K562 (cell line): Measurements from ENCODE around the gene TTC39A. TPM values are rescaled to one million over a fixed set of nuclear protein-coding genes. Genes with fewer than 3 reads are reported as not detected.
A peak's percentile ranks its signal among the peaks of the same experiment; 100 is the strongest.

Experiments
- ATAC-seq: fragments of 200-7000 bp; cut with Tn5 transposase; 3 replicates; pipeline ENCODE4 v1.9.1; 2020; ENCODE audit warnings: moderate library complexity
- BruUV-seq: library from RNA; stranded (reverse); fragments of 400-500 nt; replicated peaks from 2 replicates; lab custom pipeline; 2021; lab: Mats Ljungman, UMichigan
- CTCF ChIA-PET: fragments of 300-600 bp; formaldehyde crosslinking; extraction: SDS; loops from one replicate; lab custom pipeline; 2021; ENCODE audit warnings: low intra/inter-chr PET ratio; lab: Yijun Ruan, JAX
- POLR2A ChIA-PET: fragments of 300-600, 350-650 bp; sonication (Branson Sonifier 250); formaldehyde crosslinking; extraction: SDS; loops from one replicate; lab custom pipeline; 2021; ENCODE audit warnings: antibody characterized with exemption, inconsistent platforms; lab: Yijun Ruan, JAX
- DNase-seq, 4 experiments: peaks; one replicate each; pipeline versions ENCODE4 v3.0.0 to v3.0.0-alpha.2; 2011 to 2018; ENCODE audit warnings: low spot score in 3 of 4, mixed read lengths in 3 of 4; ENCODE audit errors: extremely low read depth in 1 of 4
- FAIRE-seq: peaks from 2 replicates; lab custom pipeline; 2011; peaks lifted over from hg19 to GRCh38; lab: Jason Lieb, UNC
- H2AFZ ChIP-seq: 2 replicates; pipeline ENCODE4 v1.6.0; 2011; ENCODE audit warnings: low read depth, low read length, control low read depth, inconsistent platforms
- H3K27ac ChIP-seq: fragments of 200-600 bp; 3 replicates; pipeline ENCODE4 v1.8.0; 2011; ENCODE audit warnings: low read depth, mild to moderate bottlenecking, control low read depth, inconsistent platforms, low read length, moderate library complexity, mixed read lengths; ENCODE audit errors: extremely low read depth
- H3K27me3 ChIP-seq, 2 experiments: fragments of 300-600 bp in 1 of 2; 2 replicates in 1 of 2; 3 replicates in 1 of 2; pipeline versions ENCODE4 v1.6.0 to v1.8.0; 2011; ENCODE audit warnings: inconsistent platforms in 2 of 2, low read length in 2 of 2, mild to moderate bottlenecking in 1 of 2, mixed read lengths in 1 of 2, moderate library complexity in 1 of 2; ENCODE audit not compliant: control insufficient read depth in 2 of 2, insufficient read depth in 2 of 2
- H3K36me3 ChIP-seq: fragments of 300-600 bp; 3 replicates; pipeline ENCODE4 v1.8.0; 2011; ENCODE audit warnings: mild to moderate bottlenecking, low read length, inconsistent platforms; ENCODE audit not compliant: control insufficient read depth, insufficient read depth
- H3K4me1 ChIP-seq, 2 experiments: fragments of 200-600 bp in 1 of 2; replicated peaks in 1 of 2; 2 replicates in 1 of 2; 3 replicates in 1 of 2; pipeline versions ENCODE4 v1.5.1 to v1.8.0; 2011; ENCODE audit warnings: inconsistent platforms in 2 of 2, low read length in 2 of 2, mild to moderate bottlenecking in 1 of 2, mixed read lengths in 1 of 2, moderate library complexity in 1 of 2; ENCODE audit not compliant: control insufficient read depth in 2 of 2, insufficient read depth in 2 of 2
- H3K4me2 ChIP-seq: 2 replicates; pipeline ENCODE4 v1.6.1; 2011; ENCODE audit warnings: low read length, control low read depth, inconsistent platforms, mixed read lengths; ENCODE audit not compliant: insufficient read depth
- H3K4me3 ChIP-seq: fragments of 200-600 bp; sonication (generic), shearing (Covaris generic); 2 replicates; pipeline ENCODE4 v1.5.1; 2016; ENCODE audit warnings: control low read depth, inconsistent platforms
- H3K79me2 ChIP-seq: fragments of 200-600 bp; 3 replicates; pipeline ENCODE4 v1.8.0; 2011; ENCODE audit warnings: low read length, inconsistent platforms; ENCODE audit not compliant: control insufficient read depth, insufficient read depth
- H3K9ac ChIP-seq, 2 experiments: 2 replicates each; pipeline versions ENCODE4 v1.6.0 to v1.6.1; 2011; ENCODE audit warnings: low read depth in 2 of 2, low read length in 2 of 2, control low read depth in 1 of 2, inconsistent platforms in 1 of 2, mild to moderate bottlenecking in 1 of 2, mixed read lengths in 1 of 2; ENCODE audit not compliant: insufficient read depth in 1 of 2
- H3K9me1 ChIP-seq: one replicate; pipeline ENCODE4 v1.6.0; 2011; ENCODE audit warnings: inconsistent platforms, mild to moderate bottlenecking, low read length, moderate library complexity; ENCODE audit not compliant: control insufficient read depth, insufficient read depth
- H3K9me3 ChIP-seq: replicated peaks from 2 replicates; pipeline ENCODE4 v1.5.1; 2011; ENCODE audit warnings: low read depth, low read length, inconsistent platforms; ENCODE audit not compliant: control insufficient read depth, insufficient read depth
- H4K20me1 ChIP-seq: replicated peaks from 2 replicates; pipeline ENCODE4 v1.6.1; 2011; ENCODE audit warnings: low read length, inconsistent platforms, mixed read lengths; ENCODE audit not compliant: control insufficient read depth, insufficient read depth
- CBX8 ChIP-seq: fragments of 200-600 bp; sonication (generic); IDR thresholded peaks from 2 replicates; pipeline ENCODE4 v1.6.1; 2012; ENCODE audit warnings: borderline replicate concordance, mixed run types, low read depth, mild to moderate bottlenecking, moderate library complexity, mixed read lengths, low read length, control low read depth, inconsistent platforms; ENCODE audit not compliant: poor library complexity, severe bottlenecking; ENCODE audit errors: extremely low read depth
- CTBP1 ChIP-seq: fragments of 450-650 bp; IDR thresholded peaks from 2 replicates; pipeline ENCODE4 v1.6.1; 2016; ENCODE audit warnings: borderline replicate concordance
- DNMT1 ChIP-seq: fragments of 450-650 bp; IDR thresholded peaks from 2 replicates; pipeline ENCODE4 v1.6.1; 2016; ENCODE audit warnings: antibody characterized with exemption, mild to moderate bottlenecking
- GATA2 ChIP-seq: sonication (generic); formaldehyde crosslinking; IDR thresholded peaks from 2 replicates; pipeline ENCODE4 v1.4.0; 2020; ENCODE audit warnings: mild to moderate bottlenecking, missing genetic modification reagents
- MYNN ChIP-seq, 2 experiments: sonication (generic); formaldehyde crosslinking in 1 of 2; IDR thresholded peaks; 2 replicates each; pipeline versions ENCODE4 v1.5.0 to v1.6.1; 2016 to 2020; ENCODE audit warnings: antibody characterized with exemption in 1 of 2, missing genetic modification reagents in 1 of 2
- NCOR1 ChIP-seq: fragments of 450-650 bp; IDR thresholded peaks from 2 replicates; pipeline ENCODE4 v1.6.1; 2016; ENCODE audit warnings: mild to moderate bottlenecking, moderate library complexity
- NEUROD1 ChIP-seq: fragments of 150-350 bp; IDR thresholded peaks from 2 replicates; pipeline ENCODE4 v1.6.1; 2014; ENCODE audit warnings: borderline replicate concordance, low read length, low read depth; ENCODE audit not compliant: partially characterized antibody
- NFRKB ChIP-seq: fragments of 450-650 bp; IDR thresholded peaks from 2 replicates; pipeline ENCODE4 v1.6.1; 2016; ENCODE audit warnings: low read depth
- RHOXF2B ChIP-seq: fragments of 250-450 bp; sonication (Bioruptor Pico); conservative IDR thresholded peaks from 2 replicates; pipeline ENCODE4 v1.5.1; 2021
- SOX6 ChIP-seq: fragments of 450-650 bp; IDR thresholded peaks from 2 replicates; pipeline ENCODE4 v1.6.1; 2014; ENCODE audit warnings: mild to moderate bottlenecking
- TOE1 ChIP-seq, 2 experiments: fragments of 450-650 bp in 1 of 2; sonication (generic) in 1 of 2; formaldehyde crosslinking in 1 of 2; IDR thresholded peaks; 2 replicates each; pipeline versions ENCODE4 v1.7.1 to v1.8.0; 2016 to 2022; ENCODE audit warnings: borderline replicate concordance in 2 of 2, mild to moderate bottlenecking in 2 of 2, antibody characterized with exemption in 1 of 2, inconsistent platforms in 1 of 2, low read depth in 1 of 2, missing genetic modification reagents in 1 of 2, moderate library complexity in 1 of 2
- ZKSCAN1 ChIP-seq: fragments of 150-350 bp; IDR thresholded peaks from 2 replicates; pipeline ENCODE4 v1.6.1; 2016; ENCODE audit warnings: low read depth, low read length
- WGBS: fragments of 100-300 bp; shearing (Covaris generic); methylation state at CpG from one replicate; pipeline ENCODE4 v1.1.6; 2016; ENCODE audit warnings: low coverage, mixed read lengths; ENCODE audit not compliant: insufficient coverage; ENCODE audit errors: missing lambda C conversion rate; 5-methylcytosine and 5-hydroxymethylcytosine counted together
- in situ Hi-C: fragments of 300-500 bp; cut with MboI; formaldehyde crosslinking; loops from 4 replicates; pipeline ENCODE4 v1.15.0; 2018; ENCODE audit warnings: inconsistent platforms, mixed read lengths
- intact Hi-C: fragments of 100-400 bp; cut with micrococcal nuclease; formaldehyde crosslinking; loops from 2 replicates; pipeline ENCODE4 v1.14.2; 2022
- polyA plus RNA-seq, 8 experiments: library from polyadenylated mRNA; depleted of rRNA in 4 of 8; stranded (reverse) in 5 of 8; unstranded in 3 of 8; fragments of >200 nt; fragmentation: Nextera tagmentation in 2 of 8; fragmentation: Illumina TruSeq in 1 of 8; extraction: Ambion mirVana in 2 of 8; extraction: Trizol in 1 of 8; gene quantifications; 2 replicates each; pipeline versions ENCODE4 v1.2.1 to v1.2.3, GENCODE V29; 2011 to 2014; ENCODE audit warnings: inconsistent platforms in 1 of 8, missing spikeins in 1 of 8
- total RNA-seq, 7 experiments: library from RNA; depleted of rRNA in 6 of 7; stranded (reverse); fragments of >200 nt in 6 of 7; fragmentation: Illumina TruSeq in 2 of 7; extraction: Trizol in 2 of 7; gene quantifications; 2 replicates each; pipeline versions ENCODE4 v1.2.1 to v1.2.3, GENCODE V29; 2011 to 2021; ENCODE audit warnings: low replicate concordance in 1 of 7
- TF ChIP-seq, protein P1 (sequence below): fragments of 450-650 bp; formaldehyde crosslinking; IDR thresholded peaks from 2 replicates; pipeline ENCODE4 v1.4.0; 2022; ENCODE audit warnings: missing genetic modification characterization
- TF ChIP-seq, protein P2 (sequence below): sonication (generic); IDR thresholded peaks from 2 replicates; pipeline ENCODE4 v1.6.1; 2016
- TF ChIP-seq, protein P3 (sequence below): sonication (generic); formaldehyde crosslinking; IDR thresholded peaks from 2 replicates; pipeline ENCODE4 v1.9.0; 2022; ENCODE audit warnings: mild to moderate bottlenecking, missing genetic modification reagents
- TF ChIP-seq, protein P4 (sequence below), 2 experiments: fragments of 450-650 bp; IDR thresholded peaks; 2 replicates each; pipeline ENCODE4 v1.6.1; 2016

The TTC39A gene
- total and polyA plus RNA-seq, 9 of the 15 experiments (the other 6 are each of a cell fraction or from before 2014, with no cell fraction given): 0.18 to 0.82 (median 0.35) TPM

DNA sequence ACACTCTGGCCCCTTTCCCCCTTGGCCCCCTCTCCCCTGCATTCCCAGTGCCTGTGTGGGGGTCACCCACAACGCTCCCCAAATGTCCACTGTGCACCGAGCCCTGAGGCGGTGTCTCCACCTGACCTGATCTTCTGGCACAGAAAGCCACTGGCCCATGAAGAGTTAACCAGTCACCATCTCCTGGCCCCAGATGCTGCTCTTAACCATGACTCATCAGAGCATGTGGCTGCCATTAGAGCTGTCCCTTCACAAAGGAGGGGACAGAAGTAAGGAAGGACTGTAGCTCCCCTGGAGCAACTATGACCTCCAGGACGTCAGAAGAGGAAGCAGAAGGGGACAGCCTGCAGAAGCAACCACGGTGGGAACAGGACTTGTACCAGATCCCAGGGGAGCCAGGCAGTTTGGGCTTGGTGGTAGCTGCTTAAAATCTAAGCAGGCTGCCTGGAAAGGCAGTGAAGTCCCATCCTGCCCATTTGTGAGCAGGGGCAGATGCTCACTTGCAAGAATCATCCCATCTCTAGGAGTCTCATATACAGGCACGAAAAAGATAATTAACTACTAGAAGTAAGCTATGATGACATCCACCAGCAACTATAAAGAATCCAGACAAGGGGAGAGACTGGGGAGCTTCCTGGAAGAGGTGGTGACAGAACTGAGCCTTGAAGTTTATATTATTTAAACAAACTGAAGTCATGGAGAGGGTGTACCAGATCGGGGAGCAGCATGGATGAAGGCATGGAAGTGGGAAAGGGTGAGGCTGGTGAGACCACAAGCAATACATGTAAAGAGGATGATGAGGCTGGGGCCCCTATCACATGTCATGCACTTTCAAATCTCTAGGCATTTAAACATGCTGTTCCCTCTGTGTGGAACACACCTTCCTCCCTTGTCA is 1.1 kb upstream of the TTC39A start:
- Histone ChIP-seq H2AFZ (peak overlapping the region; percentile 99), H3K4me1 (peaks cover 28 to 33% of the 10 kb centered on the region in 2 experiments), H3K27ac (peak overlapping the region; percentile 90), H3K4me3 (no peak overlapping the region), H3K9me1 (no peaks in the 10 kb centered on the region), H3K4me2 (peak overlapping the region; percentile 76), H3K79me2 (no peaks in the 10 kb centered on the region), H4K20me1 (no peaks in the 10 kb centered on the region), H3K9me3 (no peaks in the 10 kb centered on the region), H3K36me3 (no peaks in the 10 kb centered on the region), H3K27me3 (no peaks in the 10 kb centered on the region), H3K9ac (peak overlapping the region; percentile 72 to 73; a peak in 3 of 4 replicates)
- peak; percentile 99 for FAIRE-seq
- peak; percentile 92 to 93 (median 92) for DNase-seq
- POLR2A ChIA-PET: interaction anchor here (0.6 to 2.0 kb wide), 13 partner anchors 9 to 394 kb away, joined by 3 to 17 read pairs (median 3); no protein-coding TSS in a partner anchor
- BruUV-seq: TSS peak; percentile 81
- intact Hi-C loops: no loop called here
- 2% methylated on average over 7 of the region's 7 CpGs for WGBS
- in situ Hi-C loops: no loop called here
- peak; percentile 94 for ATAC-seq
- CTCF ChIA-PET: no interaction called here
- TF ChIP-seq SOX6 (peak; percentile 40), NFRKB (peak; percentile 99), CTBP1 (peak; percentile 95), MYNN (IDR thresholded peaks at IDR 0.05) (0 out of 2 replicates have a peak, but pooled peaks have one; percentile 45), MYNN (CRISPR knock-in tag; IDR thresholded peaks at IDR 0.05) (no peak), DNMT1 (no peak), ZKSCAN1 (peak; percentile 43; the same call in 1 of the 2 replicates), NCOR1 (peak; percentile 66), RHOXF2B (CRISPR knock-in tag) (no peak), CBX8 (no peak), GATA2 (CRISPR knock-in tag) (peak; percentile 80), NEUROD1 (peak; percentile 87), TOE1 (IDR thresholded peaks at IDR 0.05; ENCODE audit: borderline replicate concordance) (peak; percentile 85), TOE1 (CRISPR knock-in tag; IDR thresholded peaks at IDR 0.05; ENCODE audit: borderline replicate concordance, low read depth) (no peak)
- TF ChIP-seq, protein P1, sequence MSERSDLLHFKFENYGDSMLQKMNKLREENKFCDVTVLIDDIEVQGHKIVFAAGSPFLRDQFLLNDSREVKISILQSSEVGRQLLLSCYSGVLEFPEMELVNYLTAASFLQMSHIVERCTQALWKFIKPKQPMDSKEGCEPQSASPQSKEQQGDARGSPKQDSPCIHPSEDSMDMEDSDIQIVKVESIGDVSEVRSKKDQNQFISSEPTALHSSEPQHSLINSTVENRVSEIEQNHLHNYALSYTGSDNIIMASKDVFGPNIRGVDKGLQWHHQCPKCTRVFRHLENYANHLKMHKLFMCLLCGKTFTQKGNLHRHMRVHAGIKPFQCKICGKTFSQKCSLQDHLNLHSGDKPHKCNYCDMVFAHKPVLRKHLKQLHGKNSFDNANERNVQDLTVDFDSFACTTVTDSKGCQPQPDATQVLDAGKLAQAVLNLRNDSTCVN (CRISPR knock-in tag): 0 out of 2 replicates have a peak, but pooled peaks have one; percentile 3
- TF ChIP-seq, protein P2, sequence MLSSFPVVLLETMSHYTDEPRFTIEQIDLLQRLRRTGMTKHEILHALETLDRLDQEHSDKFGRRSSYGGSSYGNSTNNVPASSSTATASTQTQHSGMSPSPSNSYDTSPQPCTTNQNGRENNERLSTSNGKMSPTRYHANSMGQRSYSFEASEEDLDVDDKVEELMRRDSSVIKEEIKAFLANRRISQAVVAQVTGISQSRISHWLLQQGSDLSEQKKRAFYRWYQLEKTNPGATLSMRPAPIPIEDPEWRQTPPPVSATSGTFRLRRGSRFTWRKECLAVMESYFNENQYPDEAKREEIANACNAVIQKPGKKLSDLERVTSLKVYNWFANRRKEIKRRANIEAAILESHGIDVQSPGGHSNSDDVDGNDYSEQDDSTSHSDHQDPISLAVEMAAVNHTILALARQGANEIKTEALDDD: peak; percentile 96
- TF ChIP-seq, protein P3, sequence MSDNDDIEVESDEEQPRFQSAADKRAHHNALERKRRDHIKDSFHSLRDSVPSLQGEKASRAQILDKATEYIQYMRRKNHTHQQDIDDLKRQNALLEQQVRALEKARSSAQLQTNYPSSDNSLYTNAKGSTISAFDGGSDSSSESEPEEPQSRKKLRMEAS (CRISPR knock-in tag): peak; percentile 92
- TF ChIP-seq, protein P4, sequence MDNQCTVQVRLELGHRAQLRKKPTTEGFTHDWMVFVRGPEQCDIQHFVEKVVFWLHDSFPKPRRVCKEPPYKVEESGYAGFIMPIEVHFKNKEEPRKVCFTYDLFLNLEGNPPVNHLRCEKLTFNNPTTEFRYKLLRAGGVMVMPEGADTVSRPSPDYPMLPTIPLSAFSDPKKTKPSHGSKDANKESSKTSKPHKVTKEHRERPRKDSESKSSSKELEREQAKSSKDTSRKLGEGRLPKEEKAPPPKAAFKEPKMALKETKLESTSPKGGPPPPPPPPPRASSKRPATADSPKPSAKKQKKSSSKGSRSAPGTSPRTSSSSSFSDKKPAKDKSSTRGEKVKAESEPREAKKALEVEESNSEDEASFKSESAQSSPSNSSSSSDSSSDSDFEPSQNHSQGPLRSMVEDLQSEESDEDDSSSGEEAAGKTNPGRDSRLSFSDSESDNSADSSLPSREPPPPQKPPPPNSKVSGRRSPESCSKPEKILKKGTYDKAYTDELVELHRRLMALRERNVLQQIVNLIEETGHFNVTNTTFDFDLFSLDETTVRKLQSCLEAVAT (IDR thresholded peaks at IDR 0.05): peak in 1 of 2 experiments; percentile 70; a peak in 1 of 4 replicates
